ENCODE results near the gene PDLIM3. TPM values are rescaled to one million over a fixed set of nuclear protein-coding genes. Genes with fewer than 3 reads are reported as not detected.

PDLIM3 gene
- polyA plus RNA-seq, 1 of the 3 experiments (the other 2 are of a cell fraction), result 0.08 TPM

DNA sequence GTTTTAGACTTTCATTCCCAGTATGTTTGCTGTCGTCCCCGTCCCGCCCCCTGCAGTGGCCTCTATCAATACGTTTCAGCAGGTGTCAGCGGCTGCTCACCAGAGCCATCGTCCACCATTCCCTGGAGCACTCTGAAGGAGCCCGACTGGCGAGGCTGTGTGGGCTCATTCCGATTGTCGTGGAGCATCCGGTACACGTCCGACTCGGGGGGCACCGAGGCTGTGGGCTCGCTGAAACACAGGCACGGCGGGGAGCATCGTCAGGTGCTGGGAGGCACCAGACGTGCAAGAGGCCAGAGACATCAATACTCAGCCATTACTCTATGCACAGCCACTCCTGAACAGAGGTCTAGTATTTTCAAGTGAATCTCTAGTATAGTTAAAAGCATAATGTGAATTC, 28.9 kb downstream of the PDLIM3 start:
- no peak overlapping the region for H3K27ac ChIP-seq (ENCODE audit: low read depth in 2 of 2, low read length in 1 of 2)
- H3K79me2 ChIP-seq (ENCODE audit: insufficient read depth), result no peaks in the 10 kb centered on the region
- no peaks in the 10 kb centered on the region for H3F3A ChIP-seq (replicated peaks; ENCODE audit: insufficient read depth)
- no peaks in the 10 kb centered on the region for H4K20me1 ChIP-seq (ENCODE audit: insufficient read depth)
- H3K36me3 ChIP-seq (replicated peaks in 1 of 2; ENCODE audit: control insufficient read depth in 1 of 2, insufficient read depth in 2 of 2, low read length in 1 of 2), result no peaks in the 10 kb centered on the region
- WGBS (ENCODE audit: low lambda C conversion rate), result 91% methylated on average over 6 of the region's 20 CpGs
- ChIA-PET POLR2A (no interaction called here), CTCF (no interaction called here)
- H3K9me2 ChIP-seq, result no peaks in the 10 kb centered on the region
- H3K4me3 ChIP-seq (ENCODE audit: low read depth in 2 of 2, low read length in 1 of 2), result no peak overlapping the region
- no peaks in the 10 kb centered on the region; a peak in 1 of 4 replicates for H3K4me1 ChIP-seq (ENCODE audit: control insufficient read depth in 1 of 2, insufficient read depth in 2 of 2, low read depth in 1 of 2, low read length in 1 of 2)
- H3K4me2 ChIP-seq, result no peak overlapping the region
- DNase-seq, result no peak
- TF ChIP-seq ELF1 (IDR thresholded peaks at IDR 0.05) (no peak), SMC3 (IDR thresholded peaks at IDR 0.05; ENCODE audit: low read depth, low read length) (no peak), EZH2phosphoT487 (IDR thresholded peaks at IDR 0.05; ENCODE audit: borderline replicate concordance, low read depth) (no peak), TAF1 (IDR thresholded peaks at IDR 0.05; ENCODE audit: borderline replicate concordance, low read depth, low read length) (no peak), TCF12 (IDR thresholded peaks at IDR 0.05) (no peak), FOXM1 (IDR thresholded peaks at IDR 0.05; ENCODE audit: low read depth) (no peak), USF2 (IDR thresholded peaks at IDR 0.05; ENCODE audit: borderline replicate concordance, low read depth, low read length) (no peak), GABPA (IDR thresholded peaks at IDR 0.05; ENCODE audit: low read depth) (no peak), NRF1 (IDR thresholded peaks at IDR 0.05; ENCODE audit: low read depth, low read length) (no peak), NFIC (IDR thresholded peaks at IDR 0.05; ENCODE audit: borderline replicate concordance) (no peak), MAX (IDR thresholded peaks at IDR 0.05; ENCODE audit: low read depth) (no peak), TEAD4 (IDR thresholded peaks at IDR 0.05; ENCODE audit: borderline replicate concordance, insufficient read depth) (no peak), IRF3 (IDR thresholded peaks at IDR 0.05; ENCODE audit: low read depth, low read length) (no peak), MEF2A (IDR thresholded peaks at IDR 0.05; ENCODE audit: borderline replicate concordance, low read depth) (no peak), POLR2AphosphoS5 (IDR thresholded peaks at IDR 0.05; ENCODE audit: low read depth, low read length) (no peak), FOXJ3 (CRISPR knock-in tag; IDR thresholded peaks at IDR 0.05) (no peak), YY1 (IDR thresholded peaks at IDR 0.05; ENCODE audit: low read depth) (no peak), EP300 (IDR thresholded peaks at IDR 0.05; ENCODE audit: borderline replicate concordance in 1 of 2, low read depth in 1 of 2, low read length in 1 of 2) (no peak), GATA2 (CRISPR knock-in tag; IDR thresholded peaks at IDR 0.05) (no peak)
- TF ChIP-seq, protein P1, sequence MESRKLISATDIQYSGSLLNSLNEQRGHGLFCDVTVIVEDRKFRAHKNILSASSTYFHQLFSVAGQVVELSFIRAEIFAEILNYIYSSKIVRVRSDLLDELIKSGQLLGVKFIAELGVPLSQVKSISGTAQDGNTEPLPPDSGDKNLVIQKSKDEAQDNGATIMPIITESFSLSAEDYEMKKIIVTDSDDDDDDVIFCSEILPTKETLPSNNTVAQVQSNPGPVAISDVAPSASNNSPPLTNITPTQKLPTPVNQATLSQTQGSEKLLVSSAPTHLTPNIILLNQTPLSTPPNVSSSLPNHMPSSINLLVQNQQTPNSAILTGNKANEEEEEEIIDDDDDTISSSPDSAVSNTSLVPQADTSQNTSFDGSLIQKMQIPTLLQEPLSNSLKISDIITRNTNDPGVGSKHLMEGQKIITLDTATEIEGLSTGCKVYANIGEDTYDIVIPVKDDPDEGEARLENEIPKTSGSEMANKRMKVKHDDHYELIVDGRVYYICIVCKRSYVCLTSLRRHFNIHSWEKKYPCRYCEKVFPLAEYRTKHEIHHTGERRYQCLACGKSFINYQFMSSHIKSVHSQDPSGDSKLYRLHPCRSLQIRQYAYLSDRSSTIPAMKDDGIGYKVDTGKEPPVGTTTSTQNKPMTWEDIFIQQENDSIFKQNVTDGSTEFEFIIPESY (IDR thresholded peaks at IDR 0.05; ENCODE audit: borderline replicate concordance, low read depth), result no peak
- H3K9ac ChIP-seq, result no peak overlapping the region
- no peak overlapping the region for H2AFZ ChIP-seq (ENCODE audit: low read depth)
- no peaks in the 10 kb centered on the region for H3K9me3 ChIP-seq
- H3K27me3 ChIP-seq (ENCODE audit: insufficient read depth), result no peaks in the 10 kb centered on the region
